Naive B cell (primary cell): ENCODE data around the gene UBE2Z. TPM values are rescaled to one million over a fixed set of nuclear protein-coding genes. Genes with fewer than 3 reads are reported as not detected.

Experiments used
- ATAC-seq, 2 donors: fragments of 150-1000 bp; cut with Tn5 transposase; 2 replicates each; pipeline ENCODE4 v1.10.0; 2021; ENCODE audit warnings: low read depth in 2 of 2, mild to moderate bottlenecking in 2 of 2, moderate library complexity in 2 of 2
- DNase-seq: peaks from one replicate; pipeline ENCODE4 v3.0.0; 2022
- H3K27ac Mint-ChIP-seq, 6 donors: one replicate each; pipeline ENCODE4 v1.8.0; 2020 to 2022; ENCODE audit warnings: mild to moderate bottlenecking in 6 of 6, mixed read lengths in 6 of 6, moderate library complexity in 5 of 6, inconsistent platforms in 2 of 6
- H3K27me3 Mint-ChIP-seq, 3 donors: one replicate each; pipeline ENCODE4 v1.8.0; 2021 to 2022; ENCODE audit warnings: mixed read lengths in 3 of 3, mild to moderate bottlenecking in 1 of 3
- H3K36me3 Mint-ChIP-seq, 2 donors: one replicate each; pipeline ENCODE4 v1.8.0; 2020 to 2022; ENCODE audit warnings: mixed read lengths in 2 of 2, inconsistent platforms in 1 of 2, mild to moderate bottlenecking in 1 of 2
- H3K4me1 Mint-ChIP-seq, 3 donors: one replicate each; pipeline ENCODE4 v1.8.0; 2020 to 2022; ENCODE audit warnings: mixed read lengths in 3 of 3, inconsistent platforms in 1 of 3, mild to moderate bottlenecking in 1 of 3, moderate library complexity in 1 of 3
- H3K4me3 Mint-ChIP-seq, 8 donors: one replicate each; pipeline ENCODE4 v1.8.0; 2020 to 2022; ENCODE audit warnings: mild to moderate bottlenecking in 8 of 8, mixed read lengths in 8 of 8, moderate library complexity in 8 of 8, inconsistent platforms in 2 of 8
- H3K9me3 Mint-ChIP-seq, 7 donors: one replicate each; pipeline ENCODE4 v1.8.0; 2020 to 2022; ENCODE audit warnings: mixed read lengths in 7 of 7, mild to moderate bottlenecking in 5 of 7, inconsistent platforms in 2 of 7, moderate library complexity in 1 of 7
- polyA plus RNA-seq, 6 donors: library from polyadenylated mRNA; unstranded; fragments of 300-500 nt; fragmentation: Illumina TruSeq; gene quantifications; one replicate each; pipeline ENCODE4 v1.2.3, GENCODE V29; 2021; ENCODE audit warnings: low read depth in 6 of 6

UBE2Z gene
- polyA plus RNA-seq, 6 donors from 2014 or later: 75.2 to 89.3 (median 76.9) TPM

DNA sequence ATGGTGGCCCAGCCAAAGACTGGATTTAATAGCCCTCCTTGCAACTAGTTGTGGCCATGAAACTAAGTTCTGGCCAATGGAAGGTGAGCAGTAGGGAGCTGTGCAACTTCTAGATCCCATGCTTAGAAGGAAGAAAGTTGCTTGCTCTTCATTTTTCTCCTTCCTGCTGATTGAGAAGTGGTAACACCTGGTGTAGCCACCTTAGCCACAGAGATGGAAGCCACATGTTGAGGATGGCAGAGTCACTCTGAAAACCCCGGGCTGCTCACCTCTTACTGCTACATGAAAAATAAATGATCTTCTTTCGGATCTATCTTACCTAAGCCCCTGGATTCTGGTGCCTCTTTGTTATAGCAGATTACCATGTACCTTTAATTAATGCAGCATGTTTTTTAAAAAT is 25.9 kb upstream of the UBE2Z start:
- Mint-ChIP-seq H3K4me3 (no peak overlapping the region), H3K36me3 (no peaks in the 10 kb centered on the region), H3K9me3 (no peaks in the 10 kb centered on the region), H3K27ac (no peak overlapping the region), H3K4me1 (peaks cover 0 to 11% (median 8%) of the 10 kb centered on the region in 3 donors), H3K27me3 (peaks cover 0 to 5% (median 0%) of the 10 kb centered on the region in 3 donors)
- no peak for DNase-seq
- no peak for ATAC-seq

DNA sequence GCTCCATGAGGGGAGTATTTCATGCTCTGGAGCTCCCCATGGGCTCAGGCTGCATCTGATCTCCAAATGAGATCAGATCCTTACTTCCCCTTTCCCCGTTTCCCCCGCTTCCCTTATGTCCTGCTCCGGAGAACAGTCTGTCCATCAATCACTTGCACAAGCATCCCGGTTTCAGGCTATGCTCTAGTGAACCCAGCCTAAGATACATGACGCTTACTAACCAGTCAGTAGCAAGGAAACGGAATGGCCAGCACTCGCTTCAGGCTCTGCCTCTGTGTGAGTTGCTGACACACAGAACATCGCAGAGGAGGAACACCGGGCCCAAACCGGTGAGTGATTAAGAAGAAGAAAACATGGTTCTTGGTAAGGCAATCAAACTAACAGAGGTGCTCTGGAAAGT is 25.0 kb upstream of the UBE2Z start:
- Mint-ChIP-seq H3K36me3 (no peaks in the 10 kb centered on the region), H3K27ac (no peak overlapping the region), H3K27me3 (peaks cover 0 to 5% (median 0%) of the 10 kb centered on the region in 3 donors), H3K4me3 (no peak overlapping the region), H3K4me1 (peaks cover 0 to 11% (median 8%) of the 10 kb centered on the region in 3 donors), H3K9me3 (no peaks in the 10 kb centered on the region)
- DNase-seq (no peak), ATAC-seq (no peak)

DNA sequence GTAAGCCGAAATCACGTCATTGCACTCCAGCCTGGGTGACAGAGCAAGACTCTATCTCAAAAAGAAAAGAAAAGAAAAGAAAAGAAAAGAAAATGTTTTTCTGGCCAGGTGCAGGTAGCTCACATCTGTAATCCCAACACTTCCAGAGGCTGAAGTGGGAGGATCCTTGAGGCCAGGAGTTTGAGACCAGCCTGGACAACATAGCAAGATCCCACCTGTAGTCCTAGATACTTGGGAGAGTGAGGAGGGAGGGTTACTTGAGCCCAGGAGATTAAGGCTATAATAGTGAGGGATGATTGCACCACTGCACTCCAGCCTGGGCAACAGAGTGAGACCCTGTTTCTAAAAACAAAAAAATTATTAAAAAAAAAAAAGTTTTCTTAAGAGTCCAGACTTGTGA is 18.1 kb upstream of the UBE2Z start:
- DNase-seq (no peak), ATAC-seq (no peak)
- Mint-ChIP-seq H3K4me1 (peaks cover 15 to 36% (median 18%) of the 10 kb centered on the region in 3 donors), H3K27me3 (no peaks in the 10 kb centered on the region), H3K27ac (no peak overlapping the region), H3K4me3 (peak overlapping the region in 2 of 8 donors; percentile 25 to 40), H3K9me3 (no peaks in the 10 kb centered on the region), H3K36me3 (no peaks in the 10 kb centered on the region)

DNA sequence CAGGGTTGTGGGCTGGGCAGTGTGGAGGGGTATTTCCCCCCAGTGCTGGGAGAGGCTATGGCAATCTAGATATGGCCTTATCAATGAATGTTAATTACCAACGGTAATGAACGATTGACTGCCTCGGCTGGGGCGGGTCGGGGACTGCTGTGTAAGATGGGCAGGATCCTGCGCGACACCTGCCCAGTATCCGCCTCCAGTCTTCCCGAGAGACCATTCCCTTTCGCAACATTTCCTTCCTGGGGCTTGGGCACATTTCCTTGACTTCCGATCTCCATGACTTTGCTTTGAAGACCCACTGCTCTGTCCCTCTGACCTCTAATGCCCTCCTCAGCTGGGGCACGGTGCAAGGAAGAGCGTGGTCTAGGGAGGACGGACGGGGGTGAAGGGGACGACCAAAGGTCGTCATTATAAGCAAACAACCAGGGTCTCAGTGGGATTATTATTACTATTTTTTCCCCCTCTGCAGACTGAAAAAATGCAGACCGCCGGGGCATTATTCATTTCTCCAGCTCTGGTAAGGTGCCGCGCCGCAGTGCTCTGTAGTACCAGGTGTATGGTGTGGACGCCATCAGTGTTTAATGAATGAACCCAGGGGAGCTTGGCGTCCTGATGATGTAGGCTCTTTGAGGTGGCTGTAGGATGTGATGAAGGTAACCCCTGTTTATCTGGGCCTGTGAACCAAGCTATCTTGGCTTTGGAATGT is 15.1 kb upstream of the UBE2Z start:
- H3K4me1 Mint-ChIP-seq: peaks cover 19 to 38% (median 22%) of the 10 kb centered on the region in 3 donors
- H3K27me3 Mint-ChIP-seq: no peaks in the 10 kb centered on the region
- peak overlapping the region; percentile 96 to 99 (median 98) for H3K27ac Mint-ChIP-seq
- peak; percentile 15 for DNase-seq
- peaks cover 0 to 8% of the 10 kb centered on the region in 2 donors for H3K36me3 Mint-ChIP-seq
- H3K4me3 Mint-ChIP-seq: peak overlapping the region; percentile 89 to 98 (median 94)
- ATAC-seq: no peak
- H3K9me3 Mint-ChIP-seq: no peaks in the 10 kb centered on the region

DNA sequence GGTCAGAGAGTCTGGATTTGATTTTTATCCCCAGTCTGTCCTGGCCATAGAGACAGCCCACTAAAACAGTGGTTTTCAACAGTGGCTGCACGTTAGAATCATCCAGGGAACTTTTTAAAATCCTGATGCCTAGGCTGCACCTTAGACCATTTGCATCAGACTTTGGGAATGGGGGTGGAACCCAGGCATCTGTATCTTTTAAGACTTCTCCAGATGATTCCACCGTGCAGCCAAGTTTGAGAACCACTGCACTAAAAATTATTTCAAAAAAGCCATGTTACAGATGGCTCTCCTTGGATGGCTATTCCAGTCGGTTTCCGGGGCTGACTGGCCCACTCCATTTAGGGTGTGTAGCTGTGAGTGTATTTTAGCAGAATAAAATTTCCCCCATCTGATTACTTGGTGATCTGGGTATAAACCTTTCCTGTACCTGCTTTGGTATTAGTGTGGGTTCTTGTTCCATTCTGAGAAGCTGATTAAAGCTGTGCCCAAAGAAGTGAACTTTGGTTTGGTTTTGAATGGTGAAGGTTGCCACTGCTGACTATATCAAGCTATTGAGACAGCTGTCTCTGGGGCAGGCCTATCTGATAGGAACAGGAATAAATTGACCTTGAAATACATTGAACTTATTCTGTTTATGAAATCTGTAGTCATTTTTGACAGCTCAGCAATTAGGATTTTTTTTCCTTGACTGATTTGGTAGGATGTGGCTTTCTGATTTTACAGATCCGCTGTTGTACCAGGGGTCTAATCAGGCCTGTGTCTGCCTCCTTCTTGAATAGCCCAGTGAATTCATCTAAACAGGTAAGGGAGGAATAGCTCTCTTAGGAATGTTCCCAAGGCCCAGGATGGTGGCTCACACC is 14.3 kb upstream of the UBE2Z start:
- Mint-ChIP-seq H3K4me3 (peak overlapping the region; percentile 18 to 98 (median 94)), H3K27ac (peak overlapping the region; percentile 19 to 99 (median 98)), H3K27me3 (no peaks in the 10 kb centered on the region), H3K36me3 (peaks cover 0 to 8% of the 10 kb centered on the region in 2 donors), H3K9me3 (no peaks in the 10 kb centered on the region), H3K4me1 (peaks cover 19 to 38% (median 22%) of the 10 kb centered on the region in 3 donors)
- no peak for DNase-seq
- no peak for ATAC-seq

DNA sequence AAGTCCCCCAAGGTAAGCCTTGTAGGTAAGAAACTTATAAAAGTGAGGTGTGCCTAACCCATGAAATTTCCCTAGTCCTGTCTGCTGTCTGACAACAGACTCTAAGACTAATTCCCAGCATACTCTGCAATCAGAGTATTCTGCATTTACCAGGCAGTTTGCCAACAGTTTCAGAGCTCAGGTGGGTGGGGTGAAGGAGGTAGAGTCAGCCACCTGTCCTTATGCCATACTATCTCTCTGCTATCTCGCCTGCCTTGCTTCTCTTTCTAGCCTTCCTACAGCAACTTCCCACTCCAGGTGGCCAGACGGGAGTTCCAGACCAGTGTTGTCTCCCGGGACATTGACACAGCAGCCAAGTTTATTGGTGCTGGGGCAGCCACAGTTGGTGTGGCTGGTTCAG is 13.3 kb upstream of the UBE2Z start:
- ATAC-seq (no peak), DNase-seq (no peak)
- H3K27ac Mint-ChIP-seq: peak overlapping the region in 2 of 6 donors; percentile 47 to 60
- peaks cover 19 to 38% (median 22%) of the 10 kb centered on the region in 3 donors for H3K4me1 Mint-ChIP-seq
- H3K36me3 Mint-ChIP-seq: peaks cover 0 to 8% of the 10 kb centered on the region in 2 donors
- no peaks in the 10 kb centered on the region for H3K27me3 Mint-ChIP-seq
- H3K4me3 Mint-ChIP-seq: no peak overlapping the region
- no peaks in the 10 kb centered on the region for H3K9me3 Mint-ChIP-seq

DNA sequence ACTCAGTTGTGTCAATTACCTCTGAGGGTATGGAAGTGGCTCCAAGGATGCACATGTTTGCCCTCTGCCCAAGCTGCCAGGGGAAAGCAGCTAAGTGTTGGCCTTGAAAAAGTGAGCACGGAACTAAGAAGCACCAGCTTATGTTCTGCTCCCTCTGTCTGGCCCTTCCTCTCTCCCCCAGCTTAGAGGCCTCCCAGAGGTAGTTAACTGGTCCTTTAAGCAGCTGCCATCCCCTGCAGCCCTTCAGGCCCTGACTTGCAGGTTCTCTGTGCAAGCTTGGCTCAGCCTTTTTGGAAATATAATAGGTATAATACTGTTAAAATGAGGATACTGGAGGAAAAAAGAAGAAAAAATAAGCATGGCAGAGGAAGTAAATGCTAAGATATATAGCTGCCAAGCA is 7.0 kb upstream of the UBE2Z start:
- DNase-seq: no peak
- Mint-ChIP-seq H3K27ac (peak overlapping the region in 1 of 6 donors; percentile 19), H3K4me3 (no peak overlapping the region), H3K36me3 (no peaks in the 10 kb centered on the region), H3K27me3 (no peaks in the 10 kb centered on the region), H3K9me3 (no peaks in the 10 kb centered on the region), H3K4me1 (no peaks in the 10 kb centered on the region)
- ATAC-seq: no peak

DNA sequence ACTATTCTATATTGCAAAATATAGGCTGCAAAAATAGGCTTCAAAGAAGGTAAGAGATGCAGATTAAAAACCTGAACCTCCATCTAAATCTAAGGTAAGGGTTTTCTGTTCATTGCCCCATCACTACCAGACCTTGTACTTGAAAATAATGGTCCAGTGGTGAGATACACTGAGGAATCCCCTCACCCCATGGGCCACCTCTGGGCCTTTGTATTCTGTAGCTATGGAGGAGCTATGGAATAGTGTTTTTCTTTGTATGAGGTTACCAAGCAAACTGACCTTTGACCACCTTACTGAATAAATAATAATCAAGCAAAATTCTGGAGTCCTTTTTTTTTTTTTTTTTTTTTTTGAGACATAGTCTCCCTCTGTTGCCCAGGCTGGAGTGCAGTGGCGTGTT is 4.8 kb upstream of the UBE2Z start:
- no peak overlapping the region for H3K27ac Mint-ChIP-seq
- DNase-seq: no peak
- H3K27me3 Mint-ChIP-seq: no peaks in the 10 kb centered on the region
- H3K36me3 Mint-ChIP-seq: no peaks in the 10 kb centered on the region
- no peak overlapping the region for H3K4me3 Mint-ChIP-seq
- ATAC-seq: no peak
- no peaks in the 10 kb centered on the region for H3K9me3 Mint-ChIP-seq
- peaks cover 5 to 10% (median 8%) of the 10 kb centered on the region in 3 donors for H3K4me1 Mint-ChIP-seq

DNA sequence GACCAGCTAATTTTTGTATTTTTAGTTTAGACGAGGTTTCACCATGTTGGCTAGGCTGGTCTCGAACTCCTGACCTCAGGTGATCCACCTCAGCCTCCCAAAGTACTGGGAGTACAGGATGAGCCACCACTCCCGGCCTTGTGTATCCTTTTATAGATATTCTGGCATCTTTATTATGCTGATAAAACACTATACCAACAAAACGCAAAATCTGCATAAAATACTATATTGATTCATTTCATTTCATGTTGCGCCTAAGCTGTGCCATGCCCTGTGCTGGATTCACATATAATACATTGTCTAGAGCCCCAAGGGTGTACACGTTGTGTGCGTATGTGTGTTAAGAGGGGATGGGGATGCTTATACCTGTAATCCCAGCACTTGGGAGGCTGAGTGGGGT is 3.8 kb upstream of the UBE2Z start:
- Mint-ChIP-seq H3K4me3 (peak overlapping the region in 1 of 8 donors; percentile 30), H3K36me3 (no peaks in the 10 kb centered on the region), H3K27ac (no peak overlapping the region), H3K4me1 (peaks cover 11 to 15% (median 14%) of the 10 kb centered on the region in 3 donors), H3K27me3 (no peaks in the 10 kb centered on the region), H3K9me3 (no peaks in the 10 kb centered on the region)
- DNase-seq: no peak
- ATAC-seq: no peak

DNA sequence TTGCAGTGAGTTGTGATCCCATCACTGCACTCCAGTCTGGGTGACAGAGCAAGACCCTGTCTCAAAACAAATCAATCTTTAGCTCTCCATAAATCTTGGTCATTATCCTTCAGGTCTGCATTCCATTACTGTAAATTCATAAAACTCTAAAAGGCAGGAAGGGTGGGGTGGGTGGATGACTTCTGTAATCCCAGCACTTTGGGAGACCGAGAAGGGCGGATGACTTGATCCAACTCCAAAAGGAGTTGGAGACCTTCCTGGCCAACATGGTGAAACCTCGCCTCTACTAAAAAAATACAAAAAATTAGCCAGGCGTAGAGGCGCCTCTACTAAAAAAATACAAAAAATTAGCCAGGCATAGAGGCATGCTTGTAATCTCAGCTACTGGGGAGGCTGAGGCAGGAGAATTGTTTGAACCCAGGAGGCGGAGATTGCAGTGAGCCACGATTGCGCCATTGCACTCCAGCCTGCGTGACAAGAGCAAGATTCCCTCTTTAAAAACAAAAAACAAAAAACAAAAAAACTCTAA is 2.2 kb upstream of the UBE2Z start:
- Mint-ChIP-seq H3K9me3 (no peaks in the 10 kb centered on the region), H3K4me3 (peak overlapping the region in 2 of 8 donors; percentile 33 to 62), H3K36me3 (no peaks in the 10 kb centered on the region), H3K4me1 (peaks cover 27 to 31% (median 30%) of the 10 kb centered on the region in 3 donors), H3K27ac (no peak overlapping the region), H3K27me3 (no peaks in the 10 kb centered on the region)
- ATAC-seq (no peak), DNase-seq (no peak)

DNA sequence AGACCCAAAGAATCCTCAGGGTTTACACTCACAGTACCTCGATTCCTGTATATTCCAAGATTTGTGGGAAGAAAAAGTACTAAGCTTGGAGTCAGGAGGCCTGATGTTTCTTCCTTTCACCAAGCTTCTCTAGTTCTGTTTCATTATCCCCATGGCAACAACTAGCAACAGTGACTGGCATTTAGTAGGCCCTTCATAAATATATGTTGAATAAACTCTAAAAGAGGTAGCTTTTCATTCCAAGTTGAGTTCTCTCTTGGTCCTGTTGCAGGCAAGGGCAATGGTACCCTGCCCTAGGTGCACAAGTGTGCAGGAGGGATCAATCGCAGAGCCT is 527 bp upstream of the UBE2Z start:
- ATAC-seq: peak; percentile 1 to 2
- DNase-seq: no peak
- peak overlapping the region; percentile 94 to 99 (median 97) for H3K27ac Mint-ChIP-seq

DNA sequence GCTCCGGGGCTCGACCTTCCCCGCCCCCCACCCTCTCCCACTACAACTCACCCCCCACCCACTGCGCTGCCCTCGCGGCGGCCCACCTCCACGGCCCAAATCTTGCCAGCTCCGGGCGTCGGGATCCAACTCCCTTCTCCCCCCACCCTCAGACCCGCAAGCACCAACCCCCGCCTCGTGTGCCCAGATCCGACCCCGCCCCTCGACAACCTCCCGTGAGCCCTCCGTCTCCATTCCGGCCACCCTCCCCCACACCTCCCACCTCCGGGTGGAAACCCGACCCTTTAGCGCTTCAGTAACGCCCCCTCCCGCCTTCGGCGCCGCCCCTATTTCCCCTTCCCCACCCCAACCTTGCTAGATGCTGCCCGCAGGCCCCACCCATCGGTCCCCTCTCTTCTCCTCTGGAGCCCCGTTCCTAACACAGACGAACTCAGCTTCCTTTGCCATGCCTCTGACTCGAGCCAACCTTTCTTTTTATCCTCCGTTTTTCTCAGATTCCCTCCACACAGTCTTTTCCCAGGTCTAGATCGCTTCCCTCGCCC is 717 bp downstream of the UBE2Z start:
- Mint-ChIP-seq H3K36me3 (peaks cover 4 to 15% of the 10 kb centered on the region in 2 donors), H3K27ac (peak overlapping the region in 5 of 6 donors; percentile 87 to 98 (median 95)), H3K4me3 (peak overlapping the region; percentile 86 to 98 (median 94)), H3K9me3 (no peaks in the 10 kb centered on the region), H3K27me3 (no peaks in the 10 kb centered on the region), H3K4me1 (peaks cover 44 to 60% (median 54%) of the 10 kb centered on the region in 3 donors)
- DNase-seq: peak; percentile 74
- peak; percentile 42 to 44 for ATAC-seq

More for the DNA sequence above, 527 bp upstream of the UBE2Z start:
- Mint-ChIP-seq H3K4me1 (peaks cover 40 to 48% (median 46%) of the 10 kb centered on the region in 3 donors), H3K9me3 (no peaks in the 10 kb centered on the region), H3K4me3 (peak overlapping the region; percentile 86 to 98 (median 95)), H3K36me3 (peaks cover 0 to 12% of the 10 kb centered on the region in 2 donors), H3K27me3 (no peaks in the 10 kb centered on the region)

DNA sequence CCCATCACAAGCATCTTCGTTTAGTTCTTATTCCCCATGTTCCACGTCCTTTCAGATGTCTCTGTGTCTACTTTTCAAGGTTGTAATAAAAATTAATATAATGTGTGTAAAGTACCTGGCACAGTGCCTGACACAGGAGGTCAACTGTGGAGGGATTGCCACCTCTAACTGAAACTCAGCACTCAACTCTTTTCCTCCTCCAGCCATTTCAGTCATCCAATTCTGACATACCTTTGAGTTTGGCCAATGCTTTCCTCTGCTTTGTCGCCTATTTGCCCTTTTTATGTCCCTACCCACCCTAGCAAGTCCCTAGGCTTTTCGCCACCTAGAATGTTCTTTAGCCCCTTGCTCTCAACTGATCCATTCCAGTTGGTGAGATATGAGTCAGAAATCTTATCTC is 1.6 kb downstream of the UBE2Z start:
- peak overlapping the region; percentile 86 to 98 (median 94) for H3K4me3 Mint-ChIP-seq
- DNase-seq (no peak), ATAC-seq (no peak)
- H3K9me3 Mint-ChIP-seq: no peaks in the 10 kb centered on the region
- H3K27me3 Mint-ChIP-seq: no peaks in the 10 kb centered on the region
- peaks cover 51 to 69% (median 61%) of the 10 kb centered on the region in 3 donors for H3K4me1 Mint-ChIP-seq
- peaks cover 11 to 21% of the 10 kb centered on the region in 2 donors for H3K36me3 Mint-ChIP-seq
- H3K27ac Mint-ChIP-seq: peak overlapping the region; percentile 25 to 94 (median 77)
